NK-92 (cell line): Measurements from ENCODE around the gene LYZ.
"Not testable (repeated sequence)": the region's sequence is repeated elsewhere in the genome, so short reads cannot be mapped to it uniquely, and the experiment has no call there.

Experiments used
- DNase-seq: peaks from one replicate; lab custom pipeline; 2025; ENCODE audit not compliant: unreplicated experiment; lab: John Stamatoyannopoulos, UW

Gene LYZ

GRCh38 chr12:69348162-69348938 lies at the start of gene LYZ:
Gene LYZ (plus strand): TSS chr12:69348381. CDS start chr12:69348409, 28 bp downstream.
- DNase-seq, result no peak

- no peak for DNase-seq
These were observed 49.2 kb upstream of the LYZ start for GRCh38 chr12:69298947-69299346.

DNA sequence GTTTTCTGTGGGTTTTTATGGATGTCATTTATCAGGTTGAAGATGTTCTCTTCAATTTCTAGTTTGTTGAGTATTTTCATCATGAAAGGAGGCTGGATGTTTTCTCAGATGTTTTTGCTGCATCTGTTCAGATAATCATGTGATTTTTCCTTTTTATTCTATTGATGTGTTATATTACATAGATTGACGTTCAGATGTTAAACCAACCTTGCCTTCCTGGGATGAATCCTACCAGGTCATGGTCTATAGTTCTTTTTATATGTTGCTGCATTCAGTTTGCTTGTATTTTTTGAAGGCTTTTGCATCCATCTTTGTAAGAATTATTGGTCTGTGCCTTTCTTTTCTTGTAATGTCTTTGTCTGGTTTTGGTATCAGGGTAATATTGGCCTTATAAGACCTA lies 43.9 kb upstream of the LYZ start:
- DNase-seq, result no peak

DNA sequence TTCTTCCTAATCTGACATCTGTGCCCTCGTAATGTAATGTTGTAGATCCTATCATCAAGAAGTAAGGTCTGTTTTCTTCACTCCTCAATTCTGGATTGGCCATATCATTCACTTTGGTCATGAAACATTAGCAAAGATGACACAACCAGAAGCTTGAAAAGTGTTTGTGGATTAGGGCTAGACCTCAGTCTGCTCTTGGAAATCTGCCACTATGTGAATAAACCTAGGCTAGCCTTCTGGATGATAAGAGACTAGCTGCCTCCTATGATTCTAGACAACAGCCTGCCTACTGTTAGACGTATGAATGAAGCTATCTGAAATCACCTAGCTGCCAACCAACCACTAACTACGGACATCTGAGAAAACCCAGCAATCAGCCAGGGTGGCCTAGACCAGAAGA lies 38.7 kb upstream of the LYZ start:
- DNase-seq, result no peak

GRCh38 chr12:69313209-69313608 lies 35.0 kb upstream of the LYZ start:
- DNase-seq, result no peak

DNA sequence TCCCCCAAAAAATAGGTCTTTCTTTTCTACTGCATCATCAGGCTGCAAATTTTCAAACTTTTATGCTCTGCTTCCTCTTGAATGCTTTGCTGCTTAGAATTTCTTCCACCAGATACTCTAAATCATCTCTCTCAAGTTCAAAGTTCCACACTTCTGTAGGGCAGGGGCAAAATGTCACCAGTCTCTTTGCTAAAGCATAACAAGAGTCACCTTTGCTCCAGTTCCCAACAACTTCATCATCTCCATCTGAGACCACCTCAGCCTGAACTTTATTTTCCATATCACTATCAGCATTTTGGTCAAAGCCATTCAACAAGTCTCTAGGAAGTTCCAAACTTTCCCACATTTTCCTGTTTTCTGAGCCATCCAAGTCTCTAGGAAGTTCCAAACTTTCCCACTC lies 31.4 kb upstream of the LYZ start:
- not testable (repeated sequence) for DNase-seq

GRCh38 chr12:69317233-69317632 lies 30.9 kb upstream of the LYZ start:
- DNase-seq, result not testable (repeated sequence)

DNA sequence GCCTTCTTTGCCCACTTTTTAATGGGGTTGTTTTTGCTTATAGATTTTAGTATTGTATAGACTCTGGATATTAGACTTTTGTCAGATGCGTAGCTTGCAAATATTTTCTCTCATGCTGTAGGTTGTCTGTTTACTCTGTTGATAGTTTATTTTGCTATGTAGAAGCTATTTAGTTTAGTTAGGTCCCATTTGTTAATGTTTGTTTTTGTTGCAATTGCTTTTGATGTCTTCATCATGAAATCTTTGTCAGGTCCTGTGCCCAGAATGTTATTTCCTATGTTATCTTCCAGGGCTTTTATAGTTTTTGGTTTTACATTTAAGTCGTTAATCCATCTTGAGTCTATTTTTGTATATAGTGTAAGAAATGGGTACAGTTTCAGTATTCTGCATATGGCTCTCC lies 30.0 kb upstream of the LYZ start:
- no peak for DNase-seq

GRCh38 chr12:69321351-69321750 lies 26.8 kb upstream of the LYZ start:
- no peak for DNase-seq

- no peak for DNase-seq
These were observed 23.2 kb upstream of the LYZ start for GRCh38 chr12:69324797-69325466.

GRCh38 chr12:69328426-69328825 lies 19.8 kb upstream of the LYZ start:
- no peak for DNase-seq

DNA sequence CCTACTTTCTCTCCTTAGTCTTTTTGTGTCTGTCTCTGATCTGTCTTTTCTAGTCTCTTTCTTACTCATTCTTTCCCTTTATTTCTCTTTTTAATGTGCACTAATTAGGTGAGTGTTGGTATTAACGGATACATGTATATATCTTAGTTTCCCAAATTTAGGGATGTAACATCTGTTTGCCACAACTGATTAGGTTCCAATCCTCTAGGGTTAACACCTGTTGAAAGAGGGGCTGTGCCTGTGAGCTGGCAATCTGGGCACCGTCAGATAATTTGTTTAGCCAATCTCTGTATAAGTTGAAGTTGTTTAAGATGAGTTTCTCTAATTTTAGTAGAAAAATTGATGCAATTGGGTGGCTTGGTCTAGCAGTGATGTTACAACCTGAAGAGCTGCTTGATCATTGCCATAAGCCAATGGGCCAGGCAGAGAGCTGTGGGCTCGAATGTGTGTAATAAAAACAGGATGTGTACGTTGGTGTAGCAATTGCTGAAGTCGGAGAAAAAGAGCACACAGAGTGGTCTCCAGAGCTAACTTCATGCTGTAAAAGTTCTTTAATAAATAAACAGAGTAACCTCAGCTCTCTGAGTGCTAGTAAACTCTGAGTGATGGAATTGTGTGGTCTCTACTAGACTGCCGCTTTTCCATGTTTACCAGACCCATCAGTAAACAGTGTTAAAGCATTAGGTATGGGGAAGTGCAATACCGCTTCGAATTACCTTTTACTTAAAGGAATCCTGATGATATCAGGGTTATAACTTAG lies 18.3 kb upstream of the LYZ start:
- DNase-seq, result no peak

- DNase-seq, result no peak
These were observed 17.4 kb upstream of the LYZ start for GRCh38 chr12:69330475-69331473.

- DNase-seq, result no peak
These were observed 16.7 kb upstream of the LYZ start for GRCh38 chr12:69331519-69331908.

DNA sequence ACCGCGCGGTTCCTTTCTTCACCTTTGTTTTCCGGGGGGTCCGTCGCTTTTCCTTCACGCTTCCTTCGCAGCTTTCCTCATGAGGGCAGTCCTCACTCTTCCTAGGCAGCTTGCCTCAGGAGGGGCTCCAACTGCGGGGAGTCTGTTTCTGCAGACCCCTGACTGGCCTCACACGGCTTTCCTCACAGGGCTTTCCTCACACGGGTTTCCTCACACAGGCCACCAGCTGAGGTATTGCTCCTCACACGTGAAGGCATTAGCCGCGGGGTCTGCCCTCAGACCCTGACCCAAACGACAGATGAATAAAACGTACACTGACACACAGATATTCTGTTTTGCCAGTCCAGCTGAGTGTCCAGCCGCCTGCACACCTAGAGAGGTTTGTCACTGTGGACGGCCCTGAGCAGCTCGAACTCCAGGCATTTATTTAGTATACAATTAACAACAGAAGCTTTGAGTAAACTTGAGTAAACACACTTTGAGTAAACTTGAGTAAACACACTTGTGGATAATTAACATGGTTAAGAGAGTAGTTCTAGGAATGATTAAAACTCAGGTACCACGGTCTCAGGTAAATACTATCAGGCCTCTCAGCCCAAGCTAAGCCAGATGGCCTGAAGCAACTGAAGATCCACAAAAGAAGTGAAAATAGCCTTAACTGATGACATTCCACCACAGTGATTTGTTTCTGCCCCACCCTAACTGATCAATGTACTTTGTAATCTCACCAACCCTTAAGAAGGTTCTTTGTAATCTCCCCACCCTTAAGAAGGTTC lies 16.1 kb upstream of the LYZ start:
- no peak for DNase-seq

DNA sequence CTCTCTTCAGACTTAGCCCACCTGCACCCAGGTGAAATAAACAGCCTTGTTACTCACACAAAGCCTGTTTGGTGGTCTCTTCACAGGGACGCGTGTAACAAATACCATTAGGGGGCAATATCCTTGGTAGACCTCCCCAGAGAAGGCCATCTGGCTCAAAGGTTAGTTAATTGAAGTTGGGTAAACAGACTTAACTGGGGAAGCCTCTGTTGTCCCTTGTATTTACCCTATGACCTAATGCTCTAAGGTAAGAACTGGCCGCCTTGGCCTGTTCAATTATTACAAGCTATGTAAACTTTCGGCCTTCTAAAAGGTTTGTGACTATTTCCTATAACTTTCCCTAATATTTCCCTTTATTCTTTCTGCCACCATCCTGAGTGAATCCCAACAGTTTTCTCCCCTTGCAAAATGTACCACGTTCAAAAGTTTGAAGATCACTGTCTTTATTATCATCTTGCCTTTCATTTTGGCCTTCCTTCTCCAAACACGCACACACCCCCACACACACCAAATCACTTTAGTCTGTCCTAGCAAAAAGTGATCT lies 15.3 kb upstream of the LYZ start:
- DNase-seq, result no peak

- no peak for DNase-seq
These were observed 14.0 kb upstream of the LYZ start for GRCh38 chr12:69334158-69334557.

GRCh38 chr12:69337311-69338090 lies 10.7 kb upstream of the LYZ start:
- no peak for DNase-seq
